Stimulated activated CD4-positive, alpha-beta T cell treated with anti-CD3 and anti-CD28 coated beads, TNF-alpha, amount 100 ng/mL, for 4 hours (primary cell): ENCODE results near the gene RBM10.
"Not testable (repeated sequence)": the region's sequence is repeated elsewhere in the genome, so short reads cannot be mapped to it uniquely, and the experiment has no call there.

Experiments used
- DNase-seq, 3 experiments: peaks; one replicate each; pipeline ENCODE4 v3.0.0-alpha.2; 2020; ENCODE audit warnings: low read depth in 3 of 3

RBM10 gene, protein sequence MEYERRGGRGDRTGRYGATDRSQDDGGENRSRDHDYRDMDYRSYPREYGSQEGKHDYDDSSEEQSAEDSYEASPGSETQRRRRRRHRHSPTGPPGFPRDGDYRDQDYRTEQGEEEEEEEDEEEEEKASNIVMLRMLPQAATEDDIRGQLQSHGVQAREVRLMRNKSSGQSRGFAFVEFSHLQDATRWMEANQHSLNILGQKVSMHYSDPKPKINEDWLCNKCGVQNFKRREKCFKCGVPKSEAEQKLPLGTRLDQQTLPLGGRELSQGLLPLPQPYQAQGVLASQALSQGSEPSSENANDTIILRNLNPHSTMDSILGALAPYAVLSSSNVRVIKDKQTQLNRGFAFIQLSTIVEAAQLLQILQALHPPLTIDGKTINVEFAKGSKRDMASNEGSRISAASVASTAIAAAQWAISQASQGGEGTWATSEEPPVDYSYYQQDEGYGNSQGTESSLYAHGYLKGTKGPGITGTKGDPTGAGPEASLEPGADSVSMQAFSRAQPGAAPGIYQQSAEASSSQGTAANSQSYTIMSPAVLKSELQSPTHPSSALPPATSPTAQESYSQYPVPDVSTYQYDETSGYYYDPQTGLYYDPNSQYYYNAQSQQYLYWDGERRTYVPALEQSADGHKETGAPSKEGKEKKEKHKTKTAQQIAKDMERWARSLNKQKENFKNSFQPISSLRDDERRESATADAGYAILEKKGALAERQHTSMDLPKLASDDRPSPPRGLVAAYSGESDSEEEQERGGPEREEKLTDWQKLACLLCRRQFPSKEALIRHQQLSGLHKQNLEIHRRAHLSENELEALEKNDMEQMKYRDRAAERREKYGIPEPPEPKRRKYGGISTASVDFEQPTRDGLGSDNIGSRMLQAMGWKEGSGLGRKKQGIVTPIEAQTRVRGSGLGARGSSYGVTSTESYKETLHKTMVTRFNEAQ

GRCh38 chrX:47144626-47145394 is at the start of gene RBM10, which contains the start of gene NDUFB11:
TSS of gene RBM10 (plus strand) at chrX:47145221. CDS start at chrX:47147482, 2,261 bp downstream.
TSS of gene NDUFB11 (minus strand) at chrX:47144702. CDS start at chrX:47144679, 23 bp downstream.
- DNase-seq = peak; percentile 67 to 80 (median 69)

DNA sequence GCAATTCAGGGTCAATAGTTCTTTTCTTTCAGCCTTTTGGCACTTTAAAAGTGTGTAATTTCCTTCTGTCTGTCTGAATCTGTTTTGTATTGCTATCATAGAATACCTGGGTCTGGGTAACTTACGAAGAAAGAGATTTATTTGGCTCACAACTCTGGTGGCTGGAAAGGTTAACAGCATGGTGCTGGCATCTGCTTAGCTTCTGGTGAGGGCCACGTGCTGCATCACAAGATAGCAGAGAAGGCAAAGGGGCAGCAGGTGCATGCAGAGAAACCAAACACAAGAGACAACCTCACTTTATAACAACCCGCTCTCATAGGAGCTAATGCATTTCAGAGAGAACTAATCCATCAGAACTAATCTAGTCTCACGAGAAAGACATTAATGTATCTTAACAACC is 48.0 kb upstream of the RBM10 start:
- DNase-seq = no peak

DNA sequence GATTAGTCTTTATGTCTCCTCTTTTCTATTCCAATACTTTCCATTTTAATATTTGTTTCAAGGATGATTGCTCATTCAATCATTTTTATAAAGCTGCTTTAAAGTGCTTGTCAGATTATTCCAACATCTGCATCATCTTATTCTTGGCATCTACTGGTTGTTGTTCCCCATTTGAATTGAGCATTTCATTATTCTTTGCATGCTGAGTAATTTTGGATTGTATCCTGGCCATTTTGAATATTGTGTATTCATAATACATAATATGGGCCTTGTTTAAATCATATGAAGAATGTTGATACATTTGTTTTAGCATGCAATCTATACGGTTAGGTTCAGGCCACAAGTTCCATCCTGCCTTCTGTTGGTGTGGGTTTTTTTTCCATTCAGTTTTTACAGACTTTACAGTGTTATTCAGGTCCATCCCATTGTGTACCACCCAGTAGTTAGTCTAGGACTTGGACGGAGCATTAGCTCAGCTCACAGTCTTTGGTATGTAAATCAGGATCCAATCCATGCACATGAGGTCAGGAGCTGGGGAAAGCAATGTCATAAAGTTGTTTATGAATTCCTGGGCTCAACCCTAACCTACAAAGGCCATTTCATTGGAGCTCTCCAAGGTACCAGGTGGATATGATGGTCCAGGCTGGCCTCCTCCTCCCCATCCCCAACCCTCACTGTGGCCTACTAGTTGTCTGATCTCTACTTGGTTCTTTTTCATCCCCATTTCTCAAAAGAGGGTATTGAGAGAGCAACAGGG is 46.5 kb upstream of the RBM10 start:
- no peak for DNase-seq

DNA sequence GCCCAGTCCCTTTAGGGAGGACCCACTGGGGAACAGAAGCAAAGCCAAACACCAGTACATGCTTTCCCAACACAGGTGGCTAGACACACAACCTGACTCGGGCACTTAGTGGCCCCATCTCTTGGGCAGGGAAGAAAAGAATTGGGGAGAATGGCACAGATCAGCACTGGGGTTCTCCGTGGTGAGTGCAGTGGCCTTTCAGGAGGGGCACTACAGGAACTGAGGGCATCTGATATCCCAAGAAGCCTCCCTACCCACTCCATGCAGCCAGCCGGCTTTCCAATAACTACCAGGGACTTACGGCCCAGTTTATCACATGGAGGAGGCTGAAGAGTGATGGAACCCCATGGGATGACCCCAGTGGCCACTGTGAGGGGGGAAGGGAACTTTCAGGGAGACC is 43.8 kb upstream of the RBM10 start:
- no peak for DNase-seq

DNA sequence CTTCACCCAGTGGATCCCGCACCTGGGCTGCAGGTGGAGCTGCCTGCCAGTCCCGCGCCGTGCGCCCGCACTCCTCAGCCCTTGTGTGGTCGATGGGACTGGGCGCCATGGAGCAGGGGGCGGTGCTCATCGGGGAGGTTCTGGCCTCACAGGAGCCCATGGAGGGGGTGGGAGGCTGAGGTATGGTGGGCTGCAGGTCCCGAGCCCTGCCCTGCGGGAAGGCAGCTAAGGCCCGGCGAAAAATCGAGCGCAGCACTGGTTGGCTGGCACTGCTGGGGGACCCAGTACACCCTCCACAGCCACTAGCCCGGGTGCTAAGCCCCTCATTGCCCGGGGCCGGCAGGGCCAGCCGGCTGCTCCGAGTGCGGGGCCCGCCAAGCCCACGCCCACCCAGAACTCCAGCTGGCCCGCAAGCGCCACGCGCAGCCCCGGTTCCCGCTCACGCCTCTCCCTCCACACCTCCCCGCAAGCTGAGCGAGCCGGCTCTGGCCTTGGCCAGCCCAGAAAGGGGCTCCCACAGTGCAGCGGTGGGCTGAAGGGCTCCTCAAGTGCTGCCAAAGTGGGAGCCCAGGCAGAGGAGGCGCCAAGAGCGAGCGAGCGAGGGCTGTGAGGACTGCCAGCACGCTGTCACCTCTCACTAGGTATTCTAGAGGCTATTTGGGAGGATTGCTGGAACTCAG is 33.9 kb upstream of the RBM10 start:
- DNase-seq = not testable (repeated sequence)

DNA sequence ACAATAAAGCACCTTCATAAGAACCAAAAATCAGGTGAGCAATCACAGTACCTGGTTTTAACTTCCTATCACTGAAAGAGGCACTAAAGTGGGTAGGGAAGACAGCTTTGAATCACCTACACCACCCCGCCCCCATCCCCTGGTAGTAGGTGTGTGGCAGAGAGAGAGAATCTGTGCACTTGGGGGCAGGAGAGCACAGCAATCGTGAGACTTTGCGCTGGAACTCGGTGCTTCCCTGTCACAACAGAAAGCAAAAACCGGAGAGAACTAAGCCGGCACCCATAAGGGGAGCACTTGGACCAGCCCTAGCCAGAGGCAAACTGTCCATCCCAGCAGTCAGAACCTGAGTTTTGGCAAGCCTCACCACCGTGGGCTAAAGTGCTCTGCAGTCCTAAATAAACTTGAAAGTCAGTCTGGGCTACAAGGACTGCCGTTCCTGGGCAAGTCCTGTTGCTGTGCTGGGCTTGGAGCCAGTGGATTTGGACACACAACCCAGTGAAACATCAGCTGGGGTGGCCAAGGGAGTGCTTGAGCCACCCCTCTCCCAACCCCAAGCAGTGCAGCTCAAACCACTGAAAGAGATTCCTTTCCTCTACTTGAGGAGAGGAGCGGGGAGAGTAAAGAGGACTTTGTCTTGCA is 32.6 kb upstream of the RBM10 start:
- no peak for DNase-seq

DNA sequence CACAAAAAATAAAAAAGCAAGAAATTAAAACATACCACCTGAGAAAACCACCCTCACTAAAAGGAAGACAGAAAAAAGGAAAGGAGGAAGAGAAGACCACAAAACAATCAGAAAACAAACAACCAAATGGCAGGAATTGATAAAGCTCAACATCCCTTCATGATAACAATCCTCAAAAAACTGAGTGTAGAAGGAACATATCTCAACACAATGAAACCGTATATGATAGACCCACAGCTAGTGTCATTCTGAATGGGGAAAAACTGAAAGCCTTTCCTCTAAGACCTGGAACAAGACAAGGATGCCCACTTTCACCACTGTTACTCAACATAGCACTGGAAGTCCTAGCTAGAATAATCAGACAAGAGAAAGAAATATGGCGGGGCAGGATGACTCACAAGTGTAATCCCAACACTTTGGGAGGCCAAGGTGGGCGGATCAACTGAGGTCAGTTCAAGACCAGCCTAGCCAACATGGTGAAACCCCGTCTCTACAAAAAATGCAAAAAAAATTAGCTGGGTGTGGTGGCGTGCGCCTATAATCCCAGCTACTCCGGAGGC is 28.4 kb upstream of the RBM10 start:
- not testable (repeated sequence) for DNase-seq

- DNase-seq = not testable (repeated sequence)
Measured at GRCh38 chrX:47124466-47124865, 20.6 kb upstream of the RBM10 start.

- DNase-seq = peak; percentile 65 to 78 (median 76)
Measured at GRCh38 chrX:47129157-47129898, 15.7 kb upstream of the RBM10 start.

- no peak for DNase-seq
Measured at GRCh38 chrX:47129899-47130358, 15.1 kb upstream of the RBM10 start.

DNA sequence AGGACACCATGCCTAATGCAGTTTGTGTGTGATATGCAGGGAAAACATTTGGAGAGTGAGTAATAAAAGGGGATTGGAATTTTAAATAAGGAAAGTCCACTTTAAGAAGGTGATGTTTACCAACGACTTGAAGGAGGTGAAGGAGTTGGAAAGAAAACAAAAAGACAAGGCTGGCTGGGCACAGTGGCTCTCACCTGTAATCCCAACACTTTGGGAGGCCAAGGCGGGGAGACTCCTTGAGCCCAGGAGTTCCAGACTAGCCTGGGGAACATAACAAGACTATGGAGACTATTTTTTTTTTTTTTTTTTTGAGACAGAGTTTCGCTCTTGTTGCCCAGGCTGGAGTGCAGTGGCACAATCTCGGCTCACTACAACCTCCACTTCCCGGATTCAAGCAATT is 11.5 kb upstream of the RBM10 start:
- DNase-seq = no peak

DNA sequence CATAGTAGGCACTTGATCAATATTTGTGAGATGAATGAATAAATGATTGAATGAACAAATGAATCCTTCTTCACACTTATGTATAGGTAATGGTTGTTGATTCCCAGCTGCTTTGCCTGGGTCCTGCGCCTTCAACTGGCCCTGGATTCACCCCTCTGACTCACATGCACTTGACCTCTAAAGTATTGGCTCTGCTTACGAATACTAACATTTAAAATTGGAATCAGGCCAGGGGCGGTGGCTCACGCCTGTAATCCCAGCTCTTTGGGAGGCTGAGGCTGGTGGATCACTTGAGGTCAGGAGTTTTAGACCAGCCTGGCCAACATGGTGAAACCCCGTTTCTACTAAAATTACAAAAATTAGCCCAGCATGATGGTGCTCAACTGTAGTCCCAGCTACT is 9.4 kb upstream of the RBM10 start:
- not testable (repeated sequence) for DNase-seq

- no peak for DNase-seq
Measured at GRCh38 chrX:47138171-47138570, 6.8 kb upstream of the RBM10 start.

GRCh38 chrX:47143894-47144625 is 961 bp upstream of the RBM10 start:
- no peak for DNase-seq

DNA sequence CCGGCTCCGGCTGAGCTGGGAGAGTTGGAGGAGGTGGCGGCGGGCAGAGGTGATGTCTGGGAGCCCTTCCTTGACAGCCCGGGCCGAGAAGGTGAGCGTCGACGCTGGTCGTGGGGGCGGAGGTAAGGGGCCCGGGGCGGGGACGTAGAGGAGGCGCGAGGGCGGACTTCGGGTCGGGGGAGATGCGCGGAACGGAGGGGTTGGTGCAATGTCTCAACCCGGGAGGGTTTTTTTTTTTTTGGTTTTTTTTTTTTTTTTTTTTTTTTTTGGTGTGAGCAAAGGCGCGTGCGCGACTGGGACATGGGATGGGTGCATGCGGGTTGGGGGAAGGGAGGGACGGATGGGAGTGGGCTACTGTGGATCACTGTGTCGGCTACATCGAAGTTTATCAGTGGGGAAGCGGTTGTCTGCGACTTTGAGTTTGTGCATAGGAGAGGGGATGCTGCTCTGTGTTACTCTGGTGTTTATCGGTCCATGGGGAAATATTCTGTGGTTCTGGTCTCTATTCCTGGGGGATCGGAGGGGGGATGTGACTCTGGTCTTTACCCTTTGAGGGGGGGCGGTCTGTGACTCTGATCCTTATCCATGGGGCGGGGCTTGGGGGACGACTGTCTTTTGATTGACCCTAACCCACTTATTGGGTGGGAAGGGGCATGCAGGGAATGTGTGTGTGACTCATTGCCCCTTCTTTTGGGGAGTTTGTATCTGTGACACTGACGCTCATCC is 537 bp downstream of the RBM10 start:
- no peak for DNase-seq

- DNase-seq = no peak
Measured at GRCh38 chrX:47146121-47146935, 1.3 kb downstream of the RBM10 start.
